Heart right ventricle (tissue), 16 donors: Measurements from ENCODE around the gene PPP2R2B. TPM values are rescaled to one million over a fixed set of nuclear protein-coding genes. Genes with fewer than 3 reads are reported as not detected.

Source experiments
- ATAC-seq, 8 donors: fragments of 200-7000 bp; cut with Tn5 transposase; one replicate each; pipeline ENCODE4 v1.9.1; 2020; ENCODE audit warnings: mild to moderate bottlenecking in 8 of 8, moderate library complexity in 8 of 8, moderate number of reproducible peaks in 1 of 8
- DNase-seq, 2 donors: peaks; one replicate each; pipeline ENCODE4 v3.0.0-alpha.2; 2020
- H3K27ac ChIP-seq, 10 donors: fragments of 200-600 bp; sonication (generic) in 2 of 10; one replicate each; pipeline versions ENCODE4 v1.5.0 to v1.8.0; 2020 to 2022; ENCODE audit warnings: mild to moderate bottlenecking in 3 of 10
- H3K27me3 ChIP-seq, 7 donors: fragments of 200-600 bp; one replicate each; pipeline ENCODE4 v1.8.0; 2021 to 2022; ENCODE audit warnings: mild to moderate bottlenecking in 2 of 7
- H3K36me3 ChIP-seq, 9 donors: fragments of 200-600 bp; sonication (generic) in 1 of 9; one replicate each; pipeline versions ENCODE4 v1.5.0 to v1.8.0; 2020 to 2022; ENCODE audit warnings: mild to moderate bottlenecking in 2 of 9
- H3K4me1 ChIP-seq, 9 donors: fragments of 200-600 bp; sonication (generic) in 1 of 9; one replicate each; pipeline versions ENCODE4 v1.5.0 to v1.8.0; 2020 to 2022; ENCODE audit warnings: mild to moderate bottlenecking in 4 of 9
- H3K4me3 ChIP-seq, 10 donors: fragments of 200-600 bp; sonication (generic) in 2 of 10; one replicate each; pipeline versions ENCODE4 v1.5.0 to v1.8.0; 2020 to 2022; ENCODE audit warnings: mild to moderate bottlenecking in 7 of 10, moderate library complexity in 2 of 10
- H3K9me3 ChIP-seq, 11 donors: fragments of 200-600 bp in 10 of 11; sonication (generic) in 2 of 11; one replicate each; pipeline versions ENCODE4 v1.5.0 to v1.8.0; 2013 to 2022; ENCODE audit warnings: mild to moderate bottlenecking in 2 of 11, control low read depth in 1 of 11, moderate library complexity in 1 of 11
- CTCF ChIP-seq, 9 donors: fragments of 200-600 bp; sonication (generic) in 2 of 9; IDR thresholded peaks; one replicate each; pipeline versions ENCODE4 v1.5.0 to v1.8.0; 2021 to 2022; ENCODE audit warnings: antibody characterized with exemption in 9 of 9, mild to moderate bottlenecking in 5 of 9, moderate library complexity in 1 of 9
- WGBS, 2 donors: extraction: QIAGEN DNeasy Blood & Tissue Kit; methylation state at CpG; one replicate each; pipeline ENCODE4 v1.1.7; 2013; ENCODE audit warnings: inconsistent platforms in 1 of 2; 5-methylcytosine and 5-hydroxymethylcytosine counted together
- intact Hi-C, 10 donors: fragments of 100-400 bp; cut with DNase I; formaldehyde crosslinking; loops; one replicate each; pipeline versions ENCODE4 v1.11.1 to v1.14.2; 2022
- long read RNA-seq, 3 donors: library from polyadenylated mRNA; unstranded; transcript quantifications; one replicate each; pipeline ENCODE4 v2.0.0, GENCODE V29; 2020 to 2021
- polyA plus RNA-seq, 2 donors: library from polyadenylated mRNA; stranded (reverse); fragments of 200-250 nt; gene quantifications; one replicate each; pipeline ENCODE4 v1.2.3, GENCODE V29; 2013
- total RNA-seq, 10 donors: library from RNA; stranded (reverse); fragmentation: NEBNext Ultra II Directional in 3 of 10; extraction: Animal tissue kit (Norgen Biotek cat#: 25700) in 3 of 10; gene quantifications; one replicate each; pipeline versions ENCODE4 v1.2.1 to v1.2.4, GENCODE V29; 2021 to 2023
- donor health status: Arrhythmogenic right ventricular cardiomyopathy.
- donor health status: ischemic (EF 13 %, LVEDD 7.1; RV severe dilation, severe dysfunction).
- donor health status: healthy with polysubstance abuse.
- donor health status: DM: no; HTN: yes; CAD: no.
- donor health status: DM: no; HTN: no; CAD: no.
- donor health status: ischemic (EF 25% LVEDD 6.9; RV normal size, moderate dysfunction).
- donor health status: ischemic (EF 25% LVEDD 5.7; RV mildly dilated, moderate dysfunction).
- donor health status: healthy.
- donor health status: DM: yes; HTN: yes; CAD: no.
- donor health status: Ischemic cardiomyopathy.
- donor health status: ischemic (EF 35%, LVEDD 5.7; RV mildly dilated, moderate dysfunction).
- donor health status: nonischemic (EF 11% LVEDD 7.7; RV severe dilation, severe dysfunction).
- donor health status: DM: yes; HTN: yes; CAD: no.
- donor health status: PGD.
- donor health status: ischemic (EF 29% LVEDD 5.4; RV normal size, mild dysfunction).
- donor health status: nonischemic (EF 23%, LVEDD 6.1; RV moderate dilation, normal function).

Gene PPP2R2B
- total RNA-seq: 1 to 10 TPM in 3 of 10 donors, under 1 TPM in 5, not detected in 2; 0.05 to 1.8 (median 0.74) TPM
- under 1 TPM; 0.06 to 0.44 TPM for polyA plus RNA-seq
- long read RNA-seq, donor 1: 0 reads
- long read RNA-seq, donor 2: 0 reads
- long read RNA-seq, donor 3: 0 reads

DNA sequence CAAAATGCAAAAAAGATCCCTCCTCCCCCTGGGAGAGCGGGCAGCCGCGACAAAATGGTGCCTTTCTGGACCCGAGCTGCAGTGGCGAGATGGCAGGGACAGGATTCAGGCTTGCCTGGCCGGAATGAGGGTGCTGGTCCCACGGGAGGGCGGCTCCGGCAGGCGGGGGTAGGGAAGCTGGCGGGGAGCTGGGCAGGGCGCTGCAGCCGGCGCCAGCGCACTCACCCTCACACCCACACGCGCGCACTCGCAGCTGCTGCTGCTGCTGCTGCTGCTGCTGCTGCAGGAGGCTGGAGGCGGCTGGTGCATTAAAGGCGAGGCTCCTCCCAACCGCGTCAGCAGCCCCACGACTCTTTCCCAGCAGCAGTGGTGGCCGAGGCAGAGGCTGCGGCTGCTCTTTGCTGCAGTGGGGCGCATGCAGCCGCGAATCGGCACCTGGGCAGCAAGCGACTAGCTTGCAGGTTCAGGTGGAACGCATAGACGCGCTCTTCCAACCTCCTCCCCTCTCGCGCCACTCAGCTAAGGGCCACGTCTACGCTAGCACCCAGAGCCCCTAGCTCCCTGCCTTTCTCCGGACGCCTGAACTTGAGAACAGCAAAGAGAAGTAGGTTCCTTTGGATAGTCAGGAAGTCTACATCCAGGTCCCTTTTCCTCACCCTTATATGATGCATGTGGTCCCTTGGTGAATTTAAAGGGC is at the start of gene PPP2R2B:
PPP2R2B (minus strand) TSS at position 282 of the 697 bp plus-strand sequence.
- H3K36me3 ChIP-seq: no peaks in the 10 kb centered on the region
- 1 to 2% methylated on average over 38 to 40 of the region's 40 CpGs for WGBS, 2 donors
- H3K4me3 ChIP-seq: peak within 1 kb of the TSS; percentile 24 to 61 (median 51)
- TF ChIP-seq CTCF (IDR thresholded peaks at IDR 0.05): no peak
- H3K27me3 ChIP-seq: peaks cover 0 to 58% (median 36%) of the 10 kb centered on the region in 7 donors
- H3K4me1 ChIP-seq: peaks cover 0 to 22% (median 12%) of the 10 kb centered on the region in 9 donors
- intact Hi-C loops: no loop called here
- peak within 1 kb of the TSS in 1 of 10 donors; percentile 40 for H3K27ac ChIP-seq
- ATAC-seq (peak in 6 of 8 donors; percentile 47 to 79 (median 53)), DNase-seq (peak; percentile 4 to 34)
- no peaks in the 10 kb centered on the region for H3K9me3 ChIP-seq

DNA sequence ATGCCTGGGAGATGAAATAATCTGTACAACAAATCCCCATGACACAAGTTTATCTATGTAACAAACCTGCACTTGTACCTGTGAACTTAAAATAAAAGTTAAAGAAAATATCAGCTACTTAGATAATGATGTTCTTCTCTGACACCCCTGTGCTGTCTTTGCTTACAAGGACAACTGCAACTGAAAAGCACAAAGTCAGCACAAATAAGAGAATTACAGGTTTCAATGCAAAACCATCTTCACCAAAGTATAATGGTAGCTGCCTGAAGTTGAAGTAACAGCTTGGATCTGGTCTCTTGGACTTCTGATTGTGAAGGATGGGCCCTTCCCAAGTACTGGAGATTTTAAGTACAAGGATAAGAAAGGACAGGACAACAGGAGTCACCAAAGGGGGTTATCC is 45.6 kb upstream of the PPP2R2B start:
- Histone ChIP-seq H3K36me3 (no peaks in the 10 kb centered on the region), H3K27me3 (peaks cover 0 to 17% (median 0%) of the 10 kb centered on the region in 7 donors), H3K9me3 (peaks cover 0 to 7% (median 0%) of the 10 kb centered on the region in 11 donors), H3K4me3 (no peak overlapping the region), H3K4me1 (no peaks in the 10 kb centered on the region), H3K27ac (no peak overlapping the region)
- no peak for ATAC-seq
- intact Hi-C loops: no loop called here
- TF ChIP-seq CTCF (IDR thresholded peaks at IDR 0.05): no peak
- no peak for DNase-seq

- WGBS, 2 donors: 52 to 54% methylated on average over 4 of the region's 4 CpGs
- H3K36me3 ChIP-seq: no peaks in the 10 kb centered on the region
These were observed 42.7 kb upstream of the PPP2R2B start for GRCh38 chr5:146921225-146921624.

GRCh38 chr5:146920351-146920881 is 41.9 kb upstream of the PPP2R2B start:
- Histone ChIP-seq H3K27me3 (peaks cover 0 to 26% (median 0%) of the 10 kb centered on the region in 7 donors), H3K4me1 (no peaks in the 10 kb centered on the region), H3K36me3 (no peaks in the 10 kb centered on the region), H3K4me3 (no peak overlapping the region), H3K27ac (no peak overlapping the region), H3K9me3 (peaks cover 0 to 7% (median 0%) of the 10 kb centered on the region in 11 donors)
- ATAC-seq: no peak
- intact Hi-C loops: no loop called here
- DNase-seq: no peak
- 64 to 70% methylated on average over 7 of the region's 7 CpGs for WGBS, 2 donors
- no peak for TF ChIP-seq CTCF (IDR thresholded peaks at IDR 0.05)

More at GRCh38 chr5:146921225-146921624, 42.7 kb upstream of the PPP2R2B start:
- H3K4me1 ChIP-seq: no peaks in the 10 kb centered on the region
- DNase-seq: no peak
- TF ChIP-seq CTCF (IDR thresholded peaks at IDR 0.05): no peak
- H3K9me3 ChIP-seq: peaks cover 0 to 7% (median 0%) of the 10 kb centered on the region in 11 donors
- H3K4me3 ChIP-seq: no peak overlapping the region
- ATAC-seq: no peak
- peaks cover 0 to 26% (median 0%) of the 10 kb centered on the region in 7 donors for H3K27me3 ChIP-seq
- intact Hi-C loops: no loop called here
- H3K27ac ChIP-seq: no peak overlapping the region
